Sigmoid colon (tissue), 4 donors: Measurements from ENCODE around the gene THEMIS2.

Source experiments
- EP300 ChIP-seq, 4 donors: sonication (generic); formaldehyde crosslinking; IDR thresholded peaks; one replicate each; pipeline ENCODE4 v1.6.1; 2017; ENCODE audit warnings: antibody characterized with exemption in 4 of 4
- POLR2A ChIP-seq, 2 donors: fragments of 450-650 bp; IDR thresholded peaks; one replicate each; pipeline ENCODE4 v1.6.1; 2016; ENCODE audit warnings: antibody characterized with exemption in 2 of 2, mild to moderate bottlenecking in 2 of 2, moderate library complexity in 2 of 2
- POLR2AphosphoS5 ChIP-seq, 4 donors: sonication (generic); formaldehyde crosslinking; IDR thresholded peaks; one replicate each; pipeline ENCODE4 v1.6.1; 2017; ENCODE audit warnings: antibody characterized with exemption in 4 of 4
- TF ChIP-seq, protein P1 (sequence below), 4 experiments: fragments of 450-650 bp in 3 of 4; fragments of 200-600 bp in 1 of 4; IDR thresholded peaks; one replicate each; pipeline ENCODE4 v1.5.1; 2016 to 2019; ENCODE audit warnings: antibody characterized with exemption in 4 of 4, mild to moderate bottlenecking in 3 of 4, moderate library complexity in 2 of 4

DNA sequence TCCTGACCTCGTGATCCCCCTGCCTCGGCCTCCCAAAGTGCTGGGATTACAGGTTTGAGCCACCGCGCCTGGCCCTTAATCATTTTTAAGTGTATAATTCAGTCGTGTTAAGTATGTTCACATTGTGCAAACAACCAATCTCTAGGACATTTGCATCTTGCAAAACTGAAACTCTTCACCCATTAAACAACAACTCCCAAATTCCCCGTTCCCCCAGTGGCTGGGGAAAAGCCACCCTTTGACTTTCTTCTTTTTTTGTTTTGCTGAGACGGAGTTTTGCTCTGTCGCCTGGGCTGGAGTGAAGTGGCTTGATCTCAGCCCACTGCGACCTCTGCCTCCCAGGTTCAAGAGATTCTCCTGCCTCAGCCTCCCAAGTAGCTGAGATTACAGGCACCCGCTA is 6.5 kb upstream of the THEMIS2 start:
- TF ChIP-seq, protein P1, sequence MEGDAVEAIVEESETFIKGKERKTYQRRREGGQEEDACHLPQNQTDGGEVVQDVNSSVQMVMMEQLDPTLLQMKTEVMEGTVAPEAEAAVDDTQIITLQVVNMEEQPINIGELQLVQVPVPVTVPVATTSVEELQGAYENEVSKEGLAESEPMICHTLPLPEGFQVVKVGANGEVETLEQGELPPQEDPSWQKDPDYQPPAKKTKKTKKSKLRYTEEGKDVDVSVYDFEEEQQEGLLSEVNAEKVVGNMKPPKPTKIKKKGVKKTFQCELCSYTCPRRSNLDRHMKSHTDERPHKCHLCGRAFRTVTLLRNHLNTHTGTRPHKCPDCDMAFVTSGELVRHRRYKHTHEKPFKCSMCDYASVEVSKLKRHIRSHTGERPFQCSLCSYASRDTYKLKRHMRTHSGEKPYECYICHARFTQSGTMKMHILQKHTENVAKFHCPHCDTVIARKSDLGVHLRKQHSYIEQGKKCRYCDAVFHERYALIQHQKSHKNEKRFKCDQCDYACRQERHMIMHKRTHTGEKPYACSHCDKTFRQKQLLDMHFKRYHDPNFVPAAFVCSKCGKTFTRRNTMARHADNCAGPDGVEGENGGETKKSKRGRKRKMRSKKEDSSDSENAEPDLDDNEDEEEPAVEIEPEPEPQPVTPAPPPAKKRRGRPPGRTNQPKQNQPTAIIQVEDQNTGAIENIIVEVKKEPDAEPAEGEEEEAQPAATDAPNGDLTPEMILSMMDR (IDR thresholded peaks at IDR 0.05) = no peak
- TF ChIP-seq POLR2A (IDR thresholded peaks at IDR 0.05) = no peak
- TF ChIP-seq POLR2AphosphoS5 (IDR thresholded peaks at IDR 0.05) = no peak
- TF ChIP-seq EP300 (IDR thresholded peaks at IDR 0.05) = no peak
